Endothelial cell of umbilical vein (primary cell): ENCODE measurements around the gene CBFA2T3. TPM values are rescaled to one million over a fixed set of nuclear protein-coding genes. Genes with fewer than 3 reads are reported as not detected.

Experiments
- BruUV-seq: library from RNA; stranded (reverse); fragments of 400-500 nt; replicated peaks from 2 replicates; lab custom pipeline; 2021; lab: Mats Ljungman, UMichigan
- CTCF ChIA-PET: fragments of 300-600, 350-600 bp; sonication (Branson Sonifier 250); formaldehyde crosslinking; loops from one replicate; lab custom pipeline; 2021; ENCODE audit warnings: antibody characterized with exemption, inconsistent platforms; lab: Charles Lee
- POLR2A ChIA-PET: fragments of 300-600, 350-600 bp; sonication (Branson Sonifier 250); formaldehyde crosslinking; loops from one replicate; lab custom pipeline; 2021; ENCODE audit warnings: antibody characterized with exemption, inconsistent platforms; lab: Charles Lee
- DNase-seq: peaks from one replicate; pipeline ENCODE4 v3.0.0-alpha.2; 2011; ENCODE audit warnings: low read depth, low spot score
- FAIRE-seq: peaks from 2 replicates; lab custom pipeline; 2011; peaks lifted over from hg19 to GRCh38; lab: Jason Lieb, UNC
- H2AFZ ChIP-seq: 2 replicates; pipeline ENCODE4 v1.6.0; 2012; ENCODE audit warnings: low read depth, low read length, control low read depth, inconsistent platforms
- H3K27ac ChIP-seq: 2 replicates; pipeline ENCODE4 v1.5.1; 2011; ENCODE audit warnings: low read depth, mild to moderate bottlenecking, control low read depth, low read length, moderate library complexity; ENCODE audit not compliant: insufficient read depth
- H3K27me3 ChIP-seq, 2 experiments: 2 replicates each; pipeline versions ENCODE4 v1.6.0 to v1.6.1; 2011; ENCODE audit warnings: low read length in 2 of 2, mixed read lengths in 1 of 2; ENCODE audit not compliant: control insufficient read depth in 2 of 2, insufficient read depth in 2 of 2
- H3K36me3 ChIP-seq, 2 experiments: 2 replicates in 1 of 2; 3 replicates in 1 of 2; pipeline ENCODE4 v1.5.1; 2011; ENCODE audit warnings: low read length in 2 of 2, mild to moderate bottlenecking in 1 of 2, moderate library complexity in 1 of 2; ENCODE audit not compliant: control insufficient read depth in 2 of 2, insufficient read depth in 2 of 2; ENCODE audit errors: extremely low read depth in 1 of 2
- H3K4me1 ChIP-seq: 3 replicates; pipeline ENCODE4 v1.5.1; 2011; ENCODE audit warnings: mild to moderate bottlenecking, low read length; ENCODE audit not compliant: control insufficient read depth, insufficient read depth; ENCODE audit errors: extremely low read depth
- H3K4me2 ChIP-seq: 2 replicates; pipeline ENCODE4 v1.6.1; 2011; ENCODE audit warnings: low read length, control low read depth, mixed read lengths; ENCODE audit not compliant: insufficient read depth
- H3K4me3 ChIP-seq, 3 experiments: fragments of 200-600 bp in 1 of 3; sonication (generic), shearing (Covaris generic) in 1 of 3; replicated peaks in 1 of 3; 2 replicates each; pipeline ENCODE4 v1.5.1; 2011 to 2016; ENCODE audit warnings: control low read depth in 3 of 3, low read length in 3 of 3, mild to moderate bottlenecking in 2 of 3, inconsistent platforms in 1 of 3, low read depth in 1 of 3, moderate library complexity in 1 of 3; ENCODE audit not compliant: insufficient read depth in 1 of 3
- H3K79me2 ChIP-seq: 2 replicates; pipeline ENCODE4 v1.6.0; 2012; ENCODE audit warnings: low read length, inconsistent platforms; ENCODE audit not compliant: control insufficient read depth, insufficient read depth
- H3K9ac ChIP-seq: replicated peaks from 2 replicates; pipeline ENCODE3; 2011; ENCODE audit warnings: low read length, control low read depth; ENCODE audit not compliant: insufficient read depth; ENCODE audit errors: extremely low read depth
- H3K9me1 ChIP-seq: replicated peaks from 3 replicates; pipeline ENCODE4 v1.6.0; 2011; ENCODE audit warnings: mild to moderate bottlenecking, low read length; ENCODE audit not compliant: control insufficient read depth, insufficient read depth; ENCODE audit errors: extremely low read depth
- H3K9me3 ChIP-seq: replicated peaks from 2 replicates; pipeline ENCODE4 v1.5.1; 2012; ENCODE audit warnings: low read length, inconsistent platforms; ENCODE audit not compliant: control insufficient read depth, insufficient read depth
- H4K20me1 ChIP-seq: replicated peaks from 2 replicates; pipeline ENCODE3; 2011; ENCODE audit warnings: mild to moderate bottlenecking, low read length; ENCODE audit not compliant: control insufficient read depth, insufficient read depth; ENCODE audit errors: extremely low read depth
- EZH2 ChIP-seq: IDR thresholded peaks from 2 replicates; pipeline ENCODE4 v1.6.1; 2012; ENCODE audit warnings: borderline replicate concordance, low read depth, mild to moderate bottlenecking, moderate library complexity, low read length, inconsistent platforms; ENCODE audit not compliant: severe bottlenecking
- FOS ChIP-seq: IDR thresholded peaks from 2 replicates; pipeline ENCODE4 v1.6.1; 2011; ENCODE audit warnings: mild to moderate bottlenecking, low read length, moderate library complexity, borderline replicate concordance; ENCODE audit not compliant: insufficient read depth
- GATA2 ChIP-seq: IDR thresholded peaks from 2 replicates; pipeline ENCODE4 v1.7.0; 2011; ENCODE audit warnings: low read depth, mild to moderate bottlenecking, moderate library complexity, mixed read lengths, low read length; ENCODE audit not compliant: insufficient read length, insufficient read depth
- JUN ChIP-seq: IDR thresholded peaks from 2 replicates; pipeline ENCODE4 v1.6.1; 2011; ENCODE audit warnings: borderline replicate concordance, low read depth; ENCODE audit not compliant: insufficient read length, insufficient read depth
- MYC ChIP-seq: IDR thresholded peaks from one replicate; pipeline ENCODE4 v1.6.1; 2011; ENCODE audit warnings: mild to moderate bottlenecking, low read depth, low read length
- POLR2A ChIP-seq: IDR thresholded peaks from 2 replicates; pipeline ENCODE4 v1.6.1; 2012; ENCODE audit warnings: low read depth, mild to moderate bottlenecking, control low read depth, low read length
- POLR2AphosphoS5 ChIP-seq: IDR thresholded peaks from 2 replicates; pipeline ENCODE4 v1.6.1; 2012; ENCODE audit warnings: low read depth, mild to moderate bottlenecking, control low read depth, low read length, moderate library complexity; ENCODE audit not compliant: insufficient read depth
- dilution Hi-C: fragments of 300-500 bp; cut with MboI; formaldehyde crosslinking; loops from one replicate; pipeline ENCODE4 v1.15.0; 2019; ENCODE audit warnings: low sequenced_read_pairs; ENCODE audit not compliant: extremely low pct_ligation_motif_present
- intact Hi-C: fragments of 100-400 bp; cut with micrococcal nuclease; formaldehyde crosslinking; loops from one replicate; pipeline ENCODE4 v1.10.0; 2022
- polyA plus RNA-seq, 4 experiments: library from polyadenylated mRNA; depleted of rRNA in 3 of 4; stranded (reverse) in 3 of 4; unstranded in 1 of 4; fragments of >200 nt; gene quantifications; 2 replicates each; pipeline versions ENCODE4 v1.2.1 to v1.2.3, GENCODE V29; 2011 to 2012; ENCODE audit warnings: missing spikeins in 1 of 4
- total RNA-seq: library from RNA; stranded (reverse); gene quantifications from 2 replicates; pipeline ENCODE4 v1.2.3, GENCODE V29; 2021
- TF ChIP-seq, protein P1 (sequence below), 2 donors: IDR thresholded peaks; 1 replicate in 1 of 2; 2 replicates in 1 of 2; pipeline ENCODE4 v1.5.1; 2011; ENCODE audit warnings: low read length in 2 of 2, mild to moderate bottlenecking in 2 of 2, moderate library complexity in 2 of 2, control low read depth in 1 of 2, inconsistent platforms in 1 of 2, low read depth in 1 of 2; ENCODE audit not compliant: insufficient read depth in 1 of 2; ENCODE audit errors: extremely low read depth in 1 of 2
- TF ChIP-seq, protein P2 (sequence below): IDR thresholded peaks from 2 replicates; pipeline ENCODE4 v1.6.1; 2011; ENCODE audit not compliant: insufficient read depth, insufficient read length

Gene CBFA2T3
- total and polyA plus RNA-seq, 2 donors (not counting 3 experiments of a cell fraction or from before 2014, with no cell fraction given), result not detected

DNA sequence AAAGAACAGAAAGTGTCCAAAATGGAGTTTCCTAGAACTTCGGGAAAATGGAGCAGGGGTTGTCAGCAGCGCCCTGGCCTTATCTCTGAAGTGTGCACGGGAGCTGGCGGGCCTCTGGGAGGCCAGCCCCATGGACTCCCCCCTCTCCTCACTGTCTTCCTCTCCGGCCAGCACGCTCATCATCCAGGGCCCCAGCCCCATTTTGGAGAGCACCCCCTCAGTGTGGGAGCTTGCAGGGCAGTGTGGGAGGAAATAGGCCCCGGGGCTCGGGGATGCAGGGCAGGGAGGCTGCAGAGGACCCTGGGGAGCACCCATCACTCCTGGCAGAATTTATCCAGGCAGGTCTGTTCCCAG lies 105.7 kb downstream of the CBFA2T3 start:
- BruUV-seq, result no TSS peak
- no peak overlapping the region for H3K4me3 ChIP-seq
- H3K9me3 ChIP-seq, result no peaks in the 10 kb centered on the region
- no peak overlapping the region for H3K9ac ChIP-seq
- no peaks in the 10 kb centered on the region for H4K20me1 ChIP-seq
- ChIA-PET CTCF (interaction anchor here (1.1 kb wide), 1 partner anchor 14 kb away, joined by 5 read pairs; no protein-coding TSS in a partner anchor), POLR2A (no interaction called here)
- no peak for DNase-seq
- H3K4me2 ChIP-seq, result no peak overlapping the region
- H3K79me2 ChIP-seq, result no peaks in the 10 kb centered on the region
- H3K4me1 ChIP-seq, result no peaks in the 10 kb centered on the region
- no peak for FAIRE-seq
- no peaks in the 10 kb centered on the region for H3K36me3 ChIP-seq
- no peaks in the 10 kb centered on the region for H3K27me3 ChIP-seq
- H3K9me1 ChIP-seq, result no peaks in the 10 kb centered on the region
- H3K27ac ChIP-seq, result no peak overlapping the region
- TF ChIP-seq FOS, result no peak
- no peak for TF ChIP-seq POLR2A
- no peak for TF ChIP-seq EZH2
- TF ChIP-seq, protein P1, sequence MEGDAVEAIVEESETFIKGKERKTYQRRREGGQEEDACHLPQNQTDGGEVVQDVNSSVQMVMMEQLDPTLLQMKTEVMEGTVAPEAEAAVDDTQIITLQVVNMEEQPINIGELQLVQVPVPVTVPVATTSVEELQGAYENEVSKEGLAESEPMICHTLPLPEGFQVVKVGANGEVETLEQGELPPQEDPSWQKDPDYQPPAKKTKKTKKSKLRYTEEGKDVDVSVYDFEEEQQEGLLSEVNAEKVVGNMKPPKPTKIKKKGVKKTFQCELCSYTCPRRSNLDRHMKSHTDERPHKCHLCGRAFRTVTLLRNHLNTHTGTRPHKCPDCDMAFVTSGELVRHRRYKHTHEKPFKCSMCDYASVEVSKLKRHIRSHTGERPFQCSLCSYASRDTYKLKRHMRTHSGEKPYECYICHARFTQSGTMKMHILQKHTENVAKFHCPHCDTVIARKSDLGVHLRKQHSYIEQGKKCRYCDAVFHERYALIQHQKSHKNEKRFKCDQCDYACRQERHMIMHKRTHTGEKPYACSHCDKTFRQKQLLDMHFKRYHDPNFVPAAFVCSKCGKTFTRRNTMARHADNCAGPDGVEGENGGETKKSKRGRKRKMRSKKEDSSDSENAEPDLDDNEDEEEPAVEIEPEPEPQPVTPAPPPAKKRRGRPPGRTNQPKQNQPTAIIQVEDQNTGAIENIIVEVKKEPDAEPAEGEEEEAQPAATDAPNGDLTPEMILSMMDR (IDR thresholded peaks at IDR 0.05; ENCODE audit: extremely low read depth in 1 of 2, insufficient read depth in 1 of 2, low read depth in 1 of 2, low read length in 2 of 2), result no peak
- no peak for TF ChIP-seq GATA2
- no peak for TF ChIP-seq MYC
- TF ChIP-seq, protein P2, sequence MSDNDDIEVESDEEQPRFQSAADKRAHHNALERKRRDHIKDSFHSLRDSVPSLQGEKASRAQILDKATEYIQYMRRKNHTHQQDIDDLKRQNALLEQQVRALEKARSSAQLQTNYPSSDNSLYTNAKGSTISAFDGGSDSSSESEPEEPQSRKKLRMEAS, result no peak
- no peak for TF ChIP-seq JUN
- TF ChIP-seq POLR2AphosphoS5, result no peak
- no peak overlapping the region for H2AFZ ChIP-seq
- dilution Hi-C loops (no loop called here), intact Hi-C loops (no loop called here)
